Ectodermal cell (in vitro differentiated cells): Measurements from ENCODE around the gene AIFM2.
"Not testable (repeated sequence)": the region's sequence is repeated elsewhere in the genome, so short reads cannot be mapped to it uniquely, and the experiment has no call there.

Source experiments
- H3K27ac ChIP-seq: 2 replicates; pipeline ENCODE4 v1.7.0; 2013; ENCODE audit warnings: mild to moderate bottlenecking, low read depth, low read length; ENCODE audit not compliant: insufficient read depth, poor library complexity, severe bottlenecking
- H3K27me3 ChIP-seq: 2 replicates; pipeline ENCODE4 v1.7.0; 2013; ENCODE audit warnings: mild to moderate bottlenecking, low read length; ENCODE audit not compliant: insufficient read depth, control insufficient read depth, poor library complexity, severe bottlenecking
- H3K36me3 ChIP-seq: one replicate; pipeline ENCODE4 v1.7.0; 2013; ENCODE audit warnings: low read length; ENCODE audit not compliant: control insufficient read depth, insufficient read depth
- H3K4me1 ChIP-seq: one replicate; pipeline ENCODE4 v1.7.0; 2013; ENCODE audit warnings: low read length; ENCODE audit not compliant: control insufficient read depth, insufficient read depth
- H3K4me3 ChIP-seq: 2 replicates; pipeline ENCODE4 v1.7.0; 2013; ENCODE audit warnings: low read depth, low read length, control low read depth; ENCODE audit not compliant: insufficient read depth
- H3K9me3 ChIP-seq: 2 replicates; pipeline ENCODE4 v1.7.0; 2013; ENCODE audit warnings: mild to moderate bottlenecking, low read length, moderate library complexity; ENCODE audit not compliant: control insufficient read depth
- WGBS, 2 experiments: methylation state at CpG; one replicate each; pipeline ENCODE4 v1.1.7; 2013; ENCODE audit warnings: missing lambda C conversion rate in 2 of 2; 5-methylcytosine and 5-hydroxymethylcytosine counted together

Gene AIFM2

DNA sequence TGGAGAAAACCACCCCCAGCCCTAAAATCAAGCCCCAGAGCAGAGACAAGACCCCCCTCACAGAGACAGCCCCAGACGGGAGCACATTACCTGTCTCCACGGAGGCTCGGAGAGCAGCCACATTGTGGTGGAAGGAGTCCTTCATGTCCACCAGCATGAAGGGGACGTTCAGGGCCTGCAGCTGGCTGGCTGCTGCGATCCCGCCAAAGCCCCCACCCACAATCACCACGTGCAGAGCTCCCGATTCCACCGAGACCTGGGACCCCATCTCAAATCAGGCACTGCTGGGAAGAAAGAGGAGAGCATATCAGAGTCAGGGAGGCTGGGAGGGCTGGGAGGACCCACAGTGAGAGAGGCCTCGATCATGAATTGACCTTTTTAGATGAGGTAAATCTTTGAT, 8.8 kb downstream of the AIFM2 start:
- H3K9me3 ChIP-seq: no peaks in the 10 kb centered on the region
- WGBS, 2 experiments: 92 to 96% methylated on average over 9 to 10 of the region's 10 CpGs
- no peaks in the 10 kb centered on the region for H3K36me3 ChIP-seq
- no peak overlapping the region for H3K27ac ChIP-seq
- H3K27me3 ChIP-seq: no peaks in the 10 kb centered on the region
- H3K4me3 ChIP-seq: no peak overlapping the region
- no peaks in the 10 kb centered on the region for H3K4me1 ChIP-seq

- not testable (repeated sequence) for H3K9me3 ChIP-seq, H3K27me3 ChIP-seq, H3K4me1 ChIP-seq, H3K27ac ChIP-seq, H3K36me3 ChIP-seq, H3K4me3 ChIP-seq
- 94 to 95% methylated on average over 9 of the region's 9 CpGs for whole genome bisulfite sequencing, 2 experiments
These were observed 9.5 kb downstream of the AIFM2 start for GRCh38 chr10:70123166-70123565.

DNA sequence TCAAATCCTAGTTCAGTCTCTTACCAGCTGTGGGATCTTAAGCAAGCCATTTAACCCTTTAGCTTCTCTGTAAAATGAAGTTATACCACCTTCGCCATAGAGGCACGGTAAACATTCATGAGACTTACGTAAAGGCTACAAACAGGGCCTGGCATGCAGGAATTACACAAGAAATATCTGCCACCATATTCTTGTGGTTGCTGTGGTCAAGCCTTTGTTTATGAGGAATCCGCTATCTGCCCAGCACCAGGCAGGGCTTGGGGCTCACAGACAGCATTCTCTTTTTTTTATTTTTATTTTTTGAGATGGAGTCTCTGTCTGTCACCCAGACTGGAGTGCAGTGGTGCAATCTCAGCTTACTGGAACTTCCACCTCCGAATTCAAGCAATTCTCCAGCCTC, 9.9 kb downstream of the AIFM2 start:
- H3K9me3 ChIP-seq: no peaks in the 10 kb centered on the region
- no peaks in the 10 kb centered on the region for H3K36me3 ChIP-seq
- 92 to 94% methylated on average over 5 of the region's 5 CpGs for WGBS, 2 experiments
- no peaks in the 10 kb centered on the region for H3K27me3 ChIP-seq
- no peak overlapping the region for H3K27ac ChIP-seq
- no peaks in the 10 kb centered on the region for H3K4me1 ChIP-seq
- no peak overlapping the region for H3K4me3 ChIP-seq

- no peaks in the 10 kb centered on the region for H3K4me1 ChIP-seq
- no peaks in the 10 kb centered on the region for H3K36me3 ChIP-seq
- 94 to 95% methylated on average over 11 of the region's 11 CpGs for WGBS, 2 experiments
- no peak overlapping the region for H3K27ac ChIP-seq
- no peak overlapping the region for H3K4me3 ChIP-seq
- no peaks in the 10 kb centered on the region for H3K9me3 ChIP-seq
- no peaks in the 10 kb centered on the region for H3K27me3 ChIP-seq
These were observed 11.2 kb downstream of the AIFM2 start for GRCh38 chr10:70121281-70121949.

DNA sequence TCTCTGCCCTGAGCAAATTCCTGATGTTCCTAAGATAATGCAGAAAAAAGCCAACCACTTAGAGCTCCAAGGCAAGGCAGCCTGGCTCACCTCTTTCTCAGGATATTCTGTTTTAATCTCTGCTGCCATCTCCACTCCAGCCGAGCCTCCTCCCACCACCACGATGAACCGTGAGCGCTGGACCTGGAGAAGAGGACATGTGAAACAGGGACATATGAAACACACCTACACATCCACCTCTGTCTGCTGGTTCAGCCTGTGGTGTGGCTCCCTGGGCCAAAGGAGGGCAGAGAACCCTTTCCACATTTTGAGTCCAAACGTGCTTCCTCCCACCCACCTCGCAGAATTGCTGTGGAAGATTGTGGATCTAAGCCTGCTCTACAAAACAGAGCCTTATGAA, 12.2 kb downstream of the AIFM2 start:
- WGBS, 2 experiments: 89 to 93% methylated on average over 6 of the region's 6 CpGs
- no peaks in the 10 kb centered on the region for H3K36me3 ChIP-seq
- no peak overlapping the region for H3K27ac ChIP-seq
- H3K27me3 ChIP-seq: no peaks in the 10 kb centered on the region
- H3K9me3 ChIP-seq: no peaks in the 10 kb centered on the region
- H3K4me1 ChIP-seq: no peaks in the 10 kb centered on the region
- no peak overlapping the region for H3K4me3 ChIP-seq

DNA sequence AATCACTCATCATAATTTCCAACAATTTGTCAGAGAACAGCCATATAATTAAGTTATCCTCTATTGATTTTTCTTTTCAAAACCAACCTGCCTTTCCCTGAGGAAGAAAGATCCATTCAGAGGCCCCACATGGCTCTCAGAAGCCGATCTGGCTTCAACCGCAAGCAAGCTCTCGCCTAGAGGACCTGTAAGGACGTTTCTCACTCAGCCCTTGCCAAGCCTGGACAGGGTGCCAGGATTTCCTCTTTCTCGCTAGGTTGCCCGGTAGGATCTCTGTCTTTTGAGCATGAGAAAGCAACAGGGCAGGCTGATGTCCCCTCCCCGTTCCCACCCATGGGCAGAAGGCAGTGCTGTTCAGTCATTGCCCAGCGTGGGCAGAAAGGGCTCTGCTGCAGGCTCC, 13.0 kb downstream of the AIFM2 start:
- Histone ChIP-seq H3K36me3 (no peaks in the 10 kb centered on the region), H3K4me3 (no peak overlapping the region), H3K27me3 (no peaks in the 10 kb centered on the region), H3K27ac (no peak overlapping the region), H3K9me3 (no peaks in the 10 kb centered on the region), H3K4me1 (no peaks in the 10 kb centered on the region)
- WGBS, 2 experiments: 90 to 91% methylated on average over 8 of the region's 8 CpGs

GRCh38 chr10:70119197-70119596, 13.4 kb downstream of the AIFM2 start:
- 95% methylated on average over 7 of the region's 7 CpGs for WGBS, 2 experiments
- no peak overlapping the region for H3K4me3 ChIP-seq
- H3K9me3 ChIP-seq: no peaks in the 10 kb centered on the region
- no peaks in the 10 kb centered on the region for H3K27me3 ChIP-seq
- H3K4me1 ChIP-seq: no peaks in the 10 kb centered on the region
- no peaks in the 10 kb centered on the region for H3K36me3 ChIP-seq
- H3K27ac ChIP-seq: no peak overlapping the region

DNA sequence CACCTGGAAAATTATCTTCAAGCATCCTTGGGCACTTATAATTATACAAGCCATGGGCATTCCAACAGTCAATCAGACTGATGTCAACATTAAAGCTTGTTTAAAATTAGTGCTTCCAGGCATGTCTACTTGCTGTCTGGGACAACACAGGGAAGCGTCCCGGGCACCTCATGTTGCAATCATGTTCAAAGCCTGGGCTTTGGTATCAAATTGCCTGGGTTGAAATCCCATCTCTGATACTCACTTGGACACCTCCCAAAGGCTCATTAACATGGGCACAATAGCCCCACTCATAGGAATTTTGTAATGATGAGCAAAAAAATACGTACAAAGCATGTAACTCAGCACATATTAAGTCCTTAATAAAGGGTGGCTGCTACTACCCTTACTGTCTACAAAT, 14.4 kb downstream of the AIFM2 start:
- Histone ChIP-seq H3K4me3 (no peak overlapping the region), H3K27ac (no peak overlapping the region), H3K27me3 (no peaks in the 10 kb centered on the region), H3K4me1 (no peaks in the 10 kb centered on the region), H3K9me3 (no peaks in the 10 kb centered on the region), H3K36me3 (no peaks in the 10 kb centered on the region)
- WGBS, 2 experiments: 92 to 93% methylated on average over 3 of the region's 3 CpGs

- Histone ChIP-seq H3K9me3 (no peaks in the 10 kb centered on the region), H3K27me3 (no peaks in the 10 kb centered on the region), H3K4me3 (no peak overlapping the region), H3K36me3 (no peaks in the 10 kb centered on the region), H3K27ac (no peak overlapping the region), H3K4me1 (no peaks in the 10 kb centered on the region)
- 84 to 91% methylated on average over 10 of the region's 10 CpGs for whole genome bisulfite sequencing, 2 experiments
These were observed 15.0 kb downstream of the AIFM2 start for GRCh38 chr10:70117646-70118045.

- WGBS, 2 experiments: 58 to 60% methylated on average over 12 of the region's 12 CpGs
- Histone ChIP-seq H3K4me3 (no peak overlapping the region), H3K9me3 (no peaks in the 10 kb centered on the region)
These were observed 16.5 kb downstream of the AIFM2 start for GRCh38 chr10:70115948-70116682.

More at GRCh38 chr10:70115948-70116682, 16.5 kb downstream of the AIFM2 start:
- Histone ChIP-seq H3K36me3 (peaks cover 6% of the 10 kb centered on the region), H3K27ac (no peak overlapping the region), H3K27me3 (no peaks in the 10 kb centered on the region), H3K4me1 (no peaks in the 10 kb centered on the region)
